Ectodermal cell (in vitro differentiated cells): ENCODE data around the gene SERPINB1.

Experiments
- H3K27ac ChIP-seq: 2 replicates; pipeline ENCODE4 v1.7.0; 2013; ENCODE audit warnings: mild to moderate bottlenecking, low read depth, low read length; ENCODE audit not compliant: insufficient read depth, poor library complexity, severe bottlenecking
- H3K27me3 ChIP-seq: 2 replicates; pipeline ENCODE4 v1.7.0; 2013; ENCODE audit warnings: mild to moderate bottlenecking, low read length; ENCODE audit not compliant: insufficient read depth, control insufficient read depth, poor library complexity, severe bottlenecking
- H3K36me3 ChIP-seq: one replicate; pipeline ENCODE4 v1.7.0; 2013; ENCODE audit warnings: low read length; ENCODE audit not compliant: control insufficient read depth, insufficient read depth
- H3K4me1 ChIP-seq: one replicate; pipeline ENCODE4 v1.7.0; 2013; ENCODE audit warnings: low read length; ENCODE audit not compliant: control insufficient read depth, insufficient read depth
- H3K4me3 ChIP-seq: 2 replicates; pipeline ENCODE4 v1.7.0; 2013; ENCODE audit warnings: low read depth, low read length, control low read depth; ENCODE audit not compliant: insufficient read depth
- H3K9me3 ChIP-seq: 2 replicates; pipeline ENCODE4 v1.7.0; 2013; ENCODE audit warnings: mild to moderate bottlenecking, low read length, moderate library complexity; ENCODE audit not compliant: control insufficient read depth
- WGBS, 2 experiments: methylation state at CpG; one replicate each; pipeline ENCODE4 v1.1.7; 2013; ENCODE audit warnings: missing lambda C conversion rate in 2 of 2; 5-methylcytosine and 5-hydroxymethylcytosine counted together

Gene SERPINB1

DNA sequence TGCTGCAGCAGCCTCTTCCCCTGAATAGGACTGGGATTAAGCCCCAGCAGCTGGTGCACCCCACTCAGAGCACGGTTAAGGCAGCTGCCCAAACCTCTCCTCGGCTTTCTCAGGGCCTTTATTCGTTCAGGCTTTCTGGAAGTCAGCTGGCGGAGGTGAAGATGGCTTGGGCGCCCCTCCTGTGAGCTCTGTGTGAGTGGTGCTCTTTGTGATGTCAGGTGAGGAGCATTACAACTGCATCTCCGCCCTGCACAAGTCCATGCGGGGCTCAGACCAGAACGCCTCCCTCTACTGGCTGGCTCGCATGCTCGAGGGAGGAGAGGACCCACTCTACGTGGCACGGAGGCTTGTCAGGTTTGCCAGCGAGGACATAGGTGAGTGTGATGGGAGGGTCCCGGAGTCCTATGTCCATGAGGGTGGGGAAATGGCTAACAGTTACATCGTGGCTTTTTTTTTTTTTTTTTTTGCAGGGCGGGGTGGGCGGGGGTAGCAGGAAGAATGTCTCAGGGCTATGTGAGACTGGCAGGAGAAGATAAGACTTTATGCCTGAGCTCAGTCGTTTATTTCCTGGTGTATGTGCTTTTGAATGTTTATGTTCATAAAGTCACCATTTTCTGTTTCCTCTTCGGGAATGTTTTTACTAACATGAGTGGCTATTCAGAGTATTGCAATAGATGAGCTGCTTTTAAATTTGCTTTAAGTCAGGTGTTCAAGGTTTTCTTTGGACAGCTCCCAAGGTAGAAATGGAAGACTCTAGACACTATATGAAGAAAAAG, 58.3 kb downstream of the SERPINB1 start:
- Histone ChIP-seq H3K4me1 (no peaks in the 10 kb centered on the region), H3K36me3 (peaks cover 6% of the 10 kb centered on the region), H3K27me3 (no peaks in the 10 kb centered on the region), H3K9me3 (no peaks in the 10 kb centered on the region), H3K4me3 (no peak overlapping the region), H3K27ac (no peak overlapping the region)
- WGBS, 2 experiments: 81 to 86% methylated on average over 19 of the region's 19 CpGs

DNA sequence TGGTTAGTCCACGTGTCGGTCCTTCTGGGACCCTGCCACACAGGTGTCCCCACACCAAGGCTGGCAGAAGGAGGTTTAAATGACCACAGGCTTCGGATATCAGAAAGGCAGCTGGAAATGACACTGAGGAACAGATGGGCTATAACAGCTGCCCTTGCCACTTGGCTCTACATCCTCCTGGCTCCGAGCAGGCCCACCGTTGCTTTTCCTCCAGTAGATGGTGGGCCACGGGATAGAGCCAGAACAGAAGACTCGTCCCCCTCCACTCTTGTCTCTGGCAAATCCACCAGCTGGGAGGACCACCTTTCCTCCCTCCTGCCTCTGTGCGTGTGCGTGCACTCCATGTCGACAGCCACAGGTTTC, 58.9 kb downstream of the SERPINB1 start:
- 94 to 95% methylated on average over 10 of the region's 10 CpGs for WGBS, 2 experiments
- H3K4me1 ChIP-seq: no peaks in the 10 kb centered on the region
- no peak overlapping the region for H3K4me3 ChIP-seq
- no peak overlapping the region for H3K27ac ChIP-seq
- no peaks in the 10 kb centered on the region for H3K9me3 ChIP-seq
- H3K36me3 ChIP-seq: peaks cover 6% of the 10 kb centered on the region
- H3K27me3 ChIP-seq: no peaks in the 10 kb centered on the region

DNA sequence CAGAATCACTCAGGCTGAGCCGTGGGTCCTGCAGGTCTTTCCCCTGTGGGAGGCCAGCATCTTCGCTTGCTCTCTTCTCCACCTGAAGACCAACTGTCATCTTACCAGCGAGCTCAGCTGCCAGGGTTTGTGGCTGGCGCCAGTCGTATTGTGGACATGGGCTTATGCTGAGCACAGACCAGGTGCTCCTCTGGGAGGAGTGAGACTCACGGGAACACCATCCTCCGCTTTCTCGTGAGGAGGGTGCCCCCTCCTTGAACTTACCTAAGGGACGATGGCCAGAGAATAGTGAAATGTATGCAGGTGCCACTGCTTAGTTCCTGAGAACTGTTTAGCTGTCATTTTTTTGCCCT, 59.3 kb downstream of the SERPINB1 start:
- H3K27me3 ChIP-seq: no peaks in the 10 kb centered on the region
- H3K9me3 ChIP-seq: no peaks in the 10 kb centered on the region
- WGBS, 2 experiments: 92 to 95% methylated on average over 9 of the region's 9 CpGs
- H3K27ac ChIP-seq: no peak overlapping the region
- H3K36me3 ChIP-seq: peaks cover 6% of the 10 kb centered on the region
- H3K4me3 ChIP-seq: no peak overlapping the region
- peaks cover 2% of the 10 kb centered on the region for H3K4me1 ChIP-seq
